ENCODE results near the gene SRBD1.
A peak's percentile ranks its signal among the peaks of the same experiment; 100 is the strongest.

DNA sequence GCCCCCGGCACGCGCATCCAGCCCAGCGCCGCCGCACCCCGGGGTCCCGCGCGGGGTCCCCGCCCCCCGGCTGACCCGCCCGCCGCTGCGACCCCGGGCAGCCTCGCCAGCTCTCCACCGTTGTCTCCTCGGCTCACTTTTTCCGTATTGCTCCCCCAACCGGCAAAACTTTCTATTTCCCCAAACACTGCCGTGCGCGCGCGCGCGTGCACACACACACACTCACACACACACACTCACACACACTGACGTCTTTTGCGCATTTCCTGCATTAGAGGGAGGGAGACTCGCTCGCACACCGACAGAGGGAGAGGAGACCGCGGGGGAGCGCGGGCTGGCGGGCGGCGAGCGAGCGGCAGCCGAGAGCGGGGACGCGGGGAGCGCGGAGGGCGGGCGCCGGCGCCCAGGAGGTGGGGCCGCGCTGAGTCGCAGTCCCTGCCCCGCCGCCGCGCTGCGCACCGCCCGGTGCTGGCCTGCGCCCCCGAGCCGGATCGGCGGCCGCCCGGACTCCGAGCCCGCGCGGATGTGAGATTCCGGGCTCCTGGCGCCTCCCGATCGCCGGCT, 39.9 kb upstream of the SRBD1 start:
- TF ChIP-seq, protein P1, sequence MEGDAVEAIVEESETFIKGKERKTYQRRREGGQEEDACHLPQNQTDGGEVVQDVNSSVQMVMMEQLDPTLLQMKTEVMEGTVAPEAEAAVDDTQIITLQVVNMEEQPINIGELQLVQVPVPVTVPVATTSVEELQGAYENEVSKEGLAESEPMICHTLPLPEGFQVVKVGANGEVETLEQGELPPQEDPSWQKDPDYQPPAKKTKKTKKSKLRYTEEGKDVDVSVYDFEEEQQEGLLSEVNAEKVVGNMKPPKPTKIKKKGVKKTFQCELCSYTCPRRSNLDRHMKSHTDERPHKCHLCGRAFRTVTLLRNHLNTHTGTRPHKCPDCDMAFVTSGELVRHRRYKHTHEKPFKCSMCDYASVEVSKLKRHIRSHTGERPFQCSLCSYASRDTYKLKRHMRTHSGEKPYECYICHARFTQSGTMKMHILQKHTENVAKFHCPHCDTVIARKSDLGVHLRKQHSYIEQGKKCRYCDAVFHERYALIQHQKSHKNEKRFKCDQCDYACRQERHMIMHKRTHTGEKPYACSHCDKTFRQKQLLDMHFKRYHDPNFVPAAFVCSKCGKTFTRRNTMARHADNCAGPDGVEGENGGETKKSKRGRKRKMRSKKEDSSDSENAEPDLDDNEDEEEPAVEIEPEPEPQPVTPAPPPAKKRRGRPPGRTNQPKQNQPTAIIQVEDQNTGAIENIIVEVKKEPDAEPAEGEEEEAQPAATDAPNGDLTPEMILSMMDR (IDR thresholded peaks at IDR 0.05; ENCODE audit: low read depth, low read length): peak; percentile 45
- no peak for TF ChIP-seq EZH2phosphoT487 (IDR thresholded peaks at IDR 0.05; ENCODE audit: low read depth)

All from OCI-LY3 (cell line).